ENCODE data around the gene GRK6. TPM values are rescaled to one million over a fixed set of nuclear protein-coding genes. Genes with fewer than 3 reads are reported as not detected.

Gene GRK6
- polyA plus RNA-seq, 3 donors, result 10.8 to 21.5 (median 16.2) TPM

DNA sequence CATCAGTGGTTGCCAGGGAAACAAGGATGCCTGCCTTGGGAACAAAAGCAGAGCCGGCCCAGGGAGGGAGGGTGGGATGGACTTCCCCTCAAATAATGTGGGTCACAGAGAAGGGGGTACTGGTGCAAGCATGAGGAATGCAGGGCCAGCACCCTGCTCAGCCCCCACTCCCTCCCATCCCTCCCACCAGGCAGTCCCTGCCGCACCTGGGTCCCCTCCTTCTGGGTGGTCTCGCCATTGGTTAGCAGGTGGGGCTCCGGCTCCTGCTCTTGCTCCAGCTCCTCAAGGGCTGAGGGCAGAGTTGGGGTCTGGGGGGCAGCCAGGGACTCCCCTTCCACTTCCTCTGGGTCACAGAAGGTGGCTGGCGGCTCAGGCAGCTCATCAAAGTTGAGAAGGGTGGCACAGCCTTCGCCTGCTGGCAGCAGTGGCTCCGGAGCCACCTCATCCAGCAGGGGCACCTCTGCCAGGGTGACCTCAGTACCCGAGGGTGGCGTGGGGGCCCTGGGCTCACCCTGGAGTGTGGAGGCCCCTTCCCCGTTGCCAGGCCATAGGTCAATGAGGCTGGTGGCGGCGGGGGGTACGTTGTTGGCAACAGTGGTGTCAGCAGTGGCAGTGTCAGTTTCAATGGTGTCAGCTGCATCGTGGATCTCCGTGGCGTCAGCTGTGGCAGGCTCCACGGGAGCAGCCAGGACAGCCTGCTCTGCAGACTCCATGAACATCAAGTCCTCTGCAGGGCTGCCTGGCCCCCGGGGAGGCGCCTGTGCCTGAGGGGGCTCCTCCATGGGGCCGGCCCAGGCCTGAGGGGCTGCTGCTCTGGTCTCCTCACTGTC, 31.6 kb downstream of the GRK6 start:
- 83 to 87% (median 85%) methylated on average over 20 of the region's 20 CpGs for WGBS, 3 donors
- H3K27ac ChIP-seq (ENCODE audit: low read depth, low read length), result no peak overlapping the region

DNA sequence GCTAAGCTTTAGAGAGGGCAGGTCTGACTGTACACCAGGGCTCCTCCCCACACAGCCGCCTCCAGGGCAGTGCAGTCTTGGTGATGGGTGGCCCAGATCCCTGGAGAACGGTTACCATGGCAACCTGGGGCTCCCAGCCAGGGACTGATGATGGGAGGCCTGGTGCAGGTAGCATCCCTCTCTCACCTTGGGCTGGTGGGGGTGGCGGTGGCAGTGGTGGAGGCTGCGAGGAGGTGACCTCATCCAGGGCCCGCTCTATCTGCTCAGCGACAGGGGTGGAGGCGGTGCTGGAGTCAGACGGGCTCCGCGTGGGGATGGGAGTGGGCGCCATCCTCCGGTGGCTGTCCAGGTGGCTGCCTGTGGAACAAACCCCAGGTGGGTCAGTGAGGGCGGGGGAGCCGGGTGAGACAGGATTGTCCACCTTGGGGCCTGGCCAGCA, 32.5 kb downstream of the GRK6 start:
- no peak overlapping the region for H3K27ac ChIP-seq (ENCODE audit: low read depth, low read length)
- 83% methylated on average over 12 to 14 of the region's 14 CpGs for WGBS, 3 donors

DNA sequence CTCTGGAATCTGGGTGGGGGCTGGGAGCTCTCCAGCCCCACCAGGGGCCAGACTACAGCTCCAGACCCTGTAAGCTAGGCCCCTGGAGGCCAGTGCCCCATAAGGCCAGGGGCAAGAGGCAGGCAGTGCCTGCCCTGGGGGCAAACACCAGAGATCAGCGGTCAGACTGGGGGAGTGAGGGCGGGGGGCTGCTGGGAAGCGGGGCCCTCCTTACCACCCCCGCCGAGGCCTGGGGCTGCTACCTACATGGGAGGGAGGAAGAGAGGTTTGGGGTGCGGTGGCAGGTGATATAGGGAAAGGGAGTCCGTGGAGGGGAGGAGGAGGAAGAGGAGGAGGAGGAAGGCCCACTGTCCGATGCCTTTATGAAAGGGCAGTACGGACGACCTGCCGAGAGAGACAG, 32.9 kb downstream of the GRK6 start:
- H3K27ac ChIP-seq (ENCODE audit: low read depth, low read length), result no peak overlapping the region
- 87 to 93% (median 92%) methylated on average over 11 of the region's 11 CpGs for WGBS, 3 donors

DNA sequence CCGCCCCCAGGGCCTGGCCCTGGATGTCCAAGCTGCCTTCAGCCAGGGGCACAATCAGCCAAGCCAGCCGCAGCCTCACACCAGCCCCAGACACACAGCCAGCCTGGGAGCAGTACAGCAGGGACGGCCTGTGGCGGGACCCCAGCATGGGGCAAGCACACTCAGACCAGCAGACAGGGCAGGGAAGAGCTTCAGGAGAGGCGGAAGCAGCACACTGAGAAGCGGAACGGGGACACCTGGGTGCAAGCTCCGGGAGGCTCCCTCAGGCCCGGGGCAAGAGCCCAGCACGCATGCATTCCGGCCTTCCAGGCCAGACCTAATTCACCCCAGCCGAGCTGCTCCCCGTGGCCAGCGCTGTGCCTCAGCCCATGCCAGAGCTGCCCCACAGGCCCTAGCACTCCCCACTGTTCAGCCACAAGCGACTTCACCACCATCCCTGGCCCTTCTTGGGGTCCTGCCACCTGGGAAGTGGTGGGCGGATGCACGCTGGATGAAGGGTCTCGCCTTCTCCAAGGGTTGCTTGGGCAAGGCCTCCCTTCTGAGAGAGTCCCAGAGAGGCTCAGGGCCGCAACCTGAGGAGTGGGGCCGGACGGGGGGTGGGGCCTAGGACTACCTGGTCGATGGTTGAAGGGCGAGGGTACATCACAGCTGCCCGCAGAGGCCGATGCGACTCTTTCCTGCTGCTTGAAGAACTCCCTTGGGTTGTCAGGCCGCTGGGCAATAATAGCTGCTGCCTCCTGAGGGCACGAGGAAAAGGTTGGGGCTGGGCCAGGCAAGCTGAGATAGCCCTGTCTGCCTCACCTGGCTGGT, 33.5 kb downstream of the GRK6 start:
- 92 to 93% (median 92%) methylated on average over 23 to 28 of the region's 28 CpGs for WGBS, 3 donors
- H3K27ac ChIP-seq (ENCODE audit: low read depth, low read length), result no peak overlapping the region

DNA sequence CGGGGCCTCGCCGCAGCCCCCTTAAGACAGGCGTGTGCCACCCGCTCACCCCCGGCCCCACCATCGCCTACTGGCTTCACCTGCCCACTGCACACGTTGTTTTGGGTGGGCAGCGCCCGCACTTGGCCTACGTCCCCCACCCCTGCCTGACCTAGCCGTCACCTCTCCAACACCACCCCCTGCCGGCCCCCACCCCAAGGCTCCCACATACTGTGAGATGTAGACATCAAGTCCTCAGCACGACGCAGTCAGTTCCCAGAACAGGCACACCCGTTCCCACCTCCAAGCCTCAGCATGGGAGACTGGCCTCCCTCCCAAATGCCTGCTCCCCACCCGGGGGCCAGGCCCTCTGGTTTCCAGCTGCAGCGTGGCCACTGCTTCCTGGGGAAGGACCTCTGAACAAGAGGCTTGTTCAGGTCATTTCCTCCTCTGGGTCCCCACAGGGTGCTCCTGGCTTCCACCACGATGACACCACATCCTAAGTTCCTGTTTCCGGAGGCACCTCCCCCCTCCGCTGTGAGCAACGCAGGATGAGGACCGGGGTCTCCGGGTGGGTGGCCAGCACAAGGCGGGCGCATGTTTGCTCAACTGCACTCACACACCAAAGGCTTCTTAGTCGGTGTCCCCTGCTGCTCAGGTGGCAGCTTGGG, 35.7 kb downstream of the GRK6 start:
- 49 to 85% (median 52%) methylated on average over 25 to 27 of the region's 27 CpGs for WGBS, 3 donors
- no peak overlapping the region for H3K27ac ChIP-seq (ENCODE audit: low read depth, low read length)

DNA sequence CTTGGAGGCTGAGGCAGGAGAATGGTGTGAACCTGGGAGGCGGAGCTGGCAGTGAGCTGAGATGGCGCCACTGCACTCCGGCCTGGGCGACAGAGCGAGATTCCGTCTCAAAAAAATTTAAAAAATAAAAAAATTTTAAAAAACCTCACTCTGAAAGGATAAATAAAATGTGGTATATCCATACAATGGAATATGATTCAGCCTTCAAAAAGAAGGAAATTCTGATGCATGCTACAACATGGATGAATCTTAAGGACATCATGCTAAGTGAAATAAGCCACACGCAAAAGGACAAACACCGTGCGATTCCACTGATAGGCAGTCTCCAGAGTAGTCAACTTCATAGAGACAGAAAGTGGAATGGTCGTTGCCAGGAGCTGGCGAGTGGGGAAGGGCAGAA, 38.6 kb downstream of the GRK6 start:
- no peak overlapping the region for H3K27ac ChIP-seq (ENCODE audit: low read depth, low read length)
- 94 to 98% (median 98%) methylated on average over 11 of the region's 11 CpGs for WGBS, 3 donors

DNA sequence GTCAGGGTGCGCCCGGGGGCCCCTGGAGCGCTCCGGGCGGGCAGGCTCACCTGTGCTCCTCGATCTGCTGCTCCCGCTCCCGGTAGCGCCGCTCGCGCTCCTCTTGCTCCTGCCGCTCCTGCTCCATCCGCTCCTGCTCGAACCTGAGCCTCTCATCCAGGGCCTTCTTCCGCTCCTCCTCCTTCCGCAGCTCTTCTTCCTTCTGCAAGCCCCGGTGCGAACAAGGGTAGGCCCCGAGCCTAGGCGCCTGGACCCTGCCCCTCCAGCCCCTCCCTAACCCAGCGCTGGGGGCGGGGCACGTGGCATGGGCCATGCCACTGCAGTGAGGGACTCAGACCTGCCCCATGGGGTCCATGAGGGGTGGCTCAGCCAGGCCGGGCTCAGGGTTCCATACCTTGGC, 40.4 kb downstream of the GRK6 start:
- H3K27ac ChIP-seq (ENCODE audit: low read depth, low read length), result no peak overlapping the region
- WGBS, 3 donors, result 91 to 97% (median 93%) methylated on average over 25 of the region's 25 CpGs

DNA sequence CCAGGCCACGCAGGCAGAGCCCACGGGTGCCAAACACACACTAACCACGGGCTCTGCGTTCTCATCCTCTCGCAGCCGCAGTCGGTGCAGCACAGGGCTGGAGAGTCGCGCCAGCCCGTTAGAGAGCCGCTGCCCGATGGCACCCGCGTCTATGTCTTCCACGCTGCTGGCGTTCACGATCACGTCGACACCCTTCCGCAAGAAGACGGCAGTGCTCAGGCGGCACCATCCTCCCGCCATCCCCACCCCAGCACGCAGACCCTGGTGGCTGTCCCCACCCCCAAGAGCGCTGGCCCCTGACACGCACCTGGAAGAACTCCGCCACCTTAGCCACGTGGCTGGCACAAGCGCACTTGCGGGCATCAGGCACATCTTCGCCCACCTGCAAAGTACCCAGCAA, 41.0 kb downstream of the GRK6 start:
- H3K27ac ChIP-seq (ENCODE audit: low read depth, low read length), result no peak overlapping the region

DNA sequence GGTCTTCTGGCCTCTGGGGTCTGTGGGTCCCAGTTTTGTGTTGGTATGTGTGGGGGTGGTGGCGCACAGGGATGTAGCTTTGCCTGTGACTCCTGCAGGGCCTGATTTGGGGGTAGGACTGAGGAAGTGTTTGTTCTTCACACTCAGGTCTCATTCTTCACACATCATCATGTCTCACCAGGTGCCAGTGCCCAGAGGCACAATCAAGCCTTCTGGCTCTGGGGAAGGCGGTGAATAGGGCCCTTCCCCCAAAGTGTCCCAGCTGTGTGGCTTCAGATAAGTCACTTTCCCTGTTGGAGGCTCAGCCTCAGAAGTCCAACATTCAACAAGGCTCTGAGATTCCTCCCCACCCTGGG, 41.8 kb downstream of the GRK6 start:
- H3K27ac ChIP-seq (ENCODE audit: low read depth, low read length), result no peak overlapping the region
- 87 to 96% (median 91%) methylated on average over 2 of the region's 2 CpGs for WGBS, 3 donors

More for the DNA sequence above, 41.0 kb downstream of the GRK6 start:
- 95 to 96% (median 96%) methylated on average over 31 of the region's 31 CpGs for WGBS, 3 donors

DNA sequence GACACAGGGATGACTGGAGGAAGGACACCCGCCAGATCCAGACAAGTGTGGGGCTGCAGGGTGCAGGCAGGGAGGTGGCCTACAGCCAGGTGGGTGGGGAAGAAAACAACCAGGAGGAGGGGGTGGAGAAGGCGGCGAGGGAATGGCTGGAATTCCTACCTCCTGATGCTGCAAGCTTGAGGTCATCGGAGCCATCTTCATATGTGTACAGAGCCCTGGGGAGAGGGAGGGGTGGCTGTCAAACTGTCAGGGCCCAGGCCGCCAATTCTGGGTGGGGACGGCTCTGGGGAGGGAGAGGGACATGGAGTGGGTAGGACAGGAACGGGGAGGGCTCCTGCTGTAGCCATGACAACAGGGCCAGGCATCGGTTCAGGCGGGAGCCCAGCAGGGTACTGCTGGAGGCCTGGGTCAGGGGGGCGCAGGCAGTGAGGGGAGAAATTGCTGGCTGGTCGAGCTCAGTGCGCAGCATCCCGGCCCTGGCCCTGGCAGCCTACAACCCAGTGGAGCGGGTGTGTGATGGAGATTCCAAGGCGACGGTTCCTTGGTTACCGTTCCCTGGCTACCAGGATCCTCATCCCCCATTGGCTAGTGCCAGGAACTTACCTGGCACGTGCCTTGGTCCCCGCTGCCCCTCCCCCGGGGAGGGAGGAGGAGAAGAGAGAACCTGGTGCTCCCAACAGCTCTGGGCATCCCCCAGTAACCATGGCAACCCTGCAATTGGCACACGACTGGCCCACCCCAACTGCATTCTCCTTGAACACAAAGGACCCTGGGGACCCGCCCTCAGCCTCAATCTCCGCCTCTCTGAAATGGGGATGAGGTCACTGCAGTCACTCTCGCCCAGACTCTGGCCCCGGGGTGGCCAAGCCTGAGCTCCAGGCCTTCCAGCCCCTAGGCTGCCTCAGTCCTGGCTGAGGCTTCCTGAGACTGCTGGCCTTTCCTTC, 42.5 kb downstream of the GRK6 start:
- 65 to 75% (median 67%) methylated on average over 24 to 25 of the region's 25 CpGs for WGBS, 3 donors
- H3K27ac ChIP-seq (ENCODE audit: low read depth, low read length), result no peak overlapping the region

DNA sequence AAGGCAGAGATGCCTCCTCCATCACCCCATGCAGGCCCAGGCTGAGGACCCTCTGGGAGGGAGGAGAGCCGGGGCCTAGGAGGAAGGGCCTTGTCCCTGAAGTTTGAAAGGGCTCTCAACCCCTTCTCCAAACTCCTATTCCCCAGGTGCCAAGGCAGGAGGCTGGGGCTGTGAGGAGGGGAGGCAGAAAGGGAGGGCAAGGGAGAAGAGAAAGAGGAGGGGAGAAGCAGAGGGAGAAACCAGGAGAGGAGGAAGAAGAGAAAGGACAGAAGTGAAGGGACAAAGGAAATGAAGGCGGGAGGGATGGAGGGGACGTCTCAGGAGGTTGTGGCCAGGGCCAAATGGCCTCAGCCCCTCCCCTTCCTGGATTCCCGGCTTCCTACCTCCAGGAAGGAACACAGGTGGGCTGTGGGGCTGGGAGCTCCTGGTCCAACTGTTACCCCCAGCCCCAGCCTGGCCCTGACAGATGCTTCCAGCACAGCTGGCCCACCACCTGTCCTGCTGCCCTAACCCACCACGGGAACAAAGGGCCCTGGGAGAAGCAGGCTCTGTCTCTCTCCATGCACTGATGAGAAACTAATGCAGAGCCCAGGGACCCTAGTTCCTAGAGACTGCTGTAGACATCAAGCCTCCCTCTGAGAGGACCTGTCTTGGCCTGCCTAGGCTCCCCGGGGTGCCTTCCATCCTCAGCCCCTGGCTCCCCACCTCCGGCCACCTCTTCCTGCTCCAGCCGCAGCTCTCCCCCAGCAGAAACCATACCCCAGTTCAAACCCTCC, 43.5 kb downstream of the GRK6 start:
- 54 to 76% (median 62%) methylated on average over 8 of the region's 8 CpGs for WGBS, 3 donors
- no peak overlapping the region for H3K27ac ChIP-seq (ENCODE audit: low read depth, low read length)

DNA sequence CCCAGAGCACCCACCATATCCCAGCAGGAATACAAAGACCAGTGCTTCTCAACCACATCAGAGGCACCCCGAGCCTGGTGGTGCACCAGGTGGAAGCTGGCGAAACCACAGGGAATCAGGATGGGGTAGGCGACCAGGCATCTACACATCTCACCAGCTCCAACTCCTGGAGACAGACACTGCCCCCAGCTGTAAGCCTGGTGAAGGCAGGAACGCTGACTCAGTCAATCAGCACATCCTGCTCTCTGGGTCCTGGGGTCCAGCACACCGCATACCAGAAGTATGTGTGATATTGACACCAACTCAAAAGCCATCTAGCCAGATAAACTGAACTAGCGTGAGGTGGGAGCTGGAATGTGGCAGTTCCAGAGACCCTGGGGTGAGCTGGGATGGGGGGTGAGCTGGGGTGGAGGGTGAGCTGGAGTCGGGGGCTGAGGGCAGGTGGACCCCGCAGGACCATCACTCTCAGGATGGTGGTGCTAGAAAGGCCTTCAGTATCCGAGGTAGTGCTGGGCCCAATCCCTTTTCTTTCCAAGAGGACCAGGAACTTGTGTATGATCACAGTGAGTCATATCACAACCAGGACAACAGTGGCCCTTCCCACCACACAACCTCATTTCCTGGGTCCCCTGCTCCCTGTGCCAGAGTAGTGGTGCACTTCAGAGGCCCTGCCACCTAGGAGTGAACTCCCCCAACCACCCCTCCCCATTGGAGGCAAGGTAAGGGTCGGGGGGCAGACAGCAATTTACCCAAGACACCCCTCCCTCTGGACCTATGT, 44.5 kb downstream of the GRK6 start:
- no peak overlapping the region for H3K27ac ChIP-seq (ENCODE audit: low read depth, low read length)

DNA sequence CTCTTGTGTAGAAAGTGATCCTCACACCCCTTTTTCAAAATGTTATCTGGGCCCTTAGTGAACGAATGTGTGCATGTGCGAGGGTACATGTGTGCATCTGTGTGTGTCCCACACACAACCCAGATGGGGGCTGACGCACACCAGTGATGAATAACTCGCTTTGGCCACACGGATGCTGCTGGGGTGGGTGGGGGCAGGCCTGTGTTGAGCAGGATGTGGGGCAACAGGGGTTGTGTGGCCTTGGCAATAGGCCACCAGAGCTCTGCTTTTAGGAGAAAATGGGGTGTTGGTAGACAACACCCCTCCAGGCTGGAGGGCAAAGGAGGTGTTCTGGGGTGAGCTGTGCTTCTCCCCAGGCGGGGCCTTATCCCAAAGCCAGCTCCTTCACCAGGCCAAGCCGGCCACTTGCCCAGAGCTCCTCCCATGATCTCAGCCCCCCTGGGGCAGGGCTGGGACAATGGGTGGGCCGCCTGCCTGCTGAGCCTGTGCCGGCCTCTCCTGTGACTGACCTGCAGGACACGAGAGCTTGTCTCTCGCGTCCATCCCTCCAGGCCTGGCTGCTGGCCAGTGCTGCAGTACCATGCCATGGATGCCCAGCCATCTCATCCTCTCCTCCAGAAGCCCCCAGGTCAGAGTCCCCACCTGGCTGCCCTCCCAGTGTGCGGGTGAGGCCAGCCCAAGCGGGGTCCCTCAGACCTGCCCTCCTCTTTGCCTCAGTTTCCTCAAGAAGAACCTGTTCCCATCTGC, 45.3 kb downstream of the GRK6 start:
- no peak overlapping the region for H3K27ac ChIP-seq (ENCODE audit: low read depth, low read length)
- 43 to 78% (median 45%) methylated on average over 14 of the region's 14 CpGs for WGBS, 3 donors

More for the DNA sequence above, 44.5 kb downstream of the GRK6 start:
- 75 to 82% (median 79%) methylated on average over 10 of the region's 10 CpGs for WGBS, 3 donors

DNA sequence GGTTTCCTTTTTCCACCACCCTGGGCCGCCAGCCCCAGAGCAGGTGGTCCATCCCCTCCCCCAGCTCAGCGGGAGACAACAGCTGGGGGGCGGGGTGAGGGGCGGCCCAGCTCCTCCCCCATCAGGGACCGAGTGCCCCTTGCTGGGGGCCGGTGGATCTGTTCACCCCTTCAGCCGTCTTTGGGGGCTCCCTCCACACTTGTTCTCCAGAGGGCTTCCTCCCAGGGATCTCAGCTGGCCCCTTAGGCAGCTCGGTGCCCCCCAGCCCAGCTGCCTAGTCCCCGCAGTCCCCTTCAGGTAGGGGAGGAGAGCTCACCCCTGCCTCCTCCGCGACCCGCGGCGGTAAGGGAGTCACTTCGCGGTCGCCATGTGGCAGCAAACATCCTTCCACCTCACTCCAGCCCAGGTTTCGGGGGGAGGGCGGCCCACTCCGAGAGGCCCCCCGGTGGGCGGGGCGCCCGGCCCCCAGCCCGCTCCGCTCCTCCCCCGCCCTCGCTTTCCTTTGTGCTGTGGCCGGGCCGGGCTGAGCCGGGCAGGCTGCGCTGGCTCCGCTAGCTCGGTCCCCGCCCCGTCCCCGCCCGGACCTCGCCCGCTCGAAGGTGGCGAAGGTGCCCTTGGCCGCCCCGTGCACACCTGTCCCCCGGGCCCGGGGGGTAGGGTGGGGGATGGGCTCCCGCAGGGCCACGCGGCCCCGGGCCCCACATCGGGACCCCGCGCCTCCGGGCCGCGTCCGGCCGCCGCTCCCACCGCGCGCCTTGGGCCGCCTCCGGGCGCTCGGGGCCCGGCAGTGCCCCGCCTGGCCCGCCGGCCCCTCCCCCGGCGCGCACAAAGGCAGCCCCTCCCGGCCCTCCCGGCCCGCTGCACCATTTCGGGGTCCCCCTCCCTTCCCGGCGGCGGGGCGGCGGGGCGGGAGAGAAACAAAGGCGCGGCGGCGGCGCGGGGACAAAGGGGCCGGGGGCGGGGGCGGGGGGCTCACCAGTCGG, 46.3 kb downstream of the GRK6 start:
- WGBS, 3 donors, result 1 to 4% (median 1%) methylated on average over 40 to 89 of the region's 93 CpGs
- H3K27ac ChIP-seq (ENCODE audit: low read depth, low read length), result no peak overlapping the region

DNA sequence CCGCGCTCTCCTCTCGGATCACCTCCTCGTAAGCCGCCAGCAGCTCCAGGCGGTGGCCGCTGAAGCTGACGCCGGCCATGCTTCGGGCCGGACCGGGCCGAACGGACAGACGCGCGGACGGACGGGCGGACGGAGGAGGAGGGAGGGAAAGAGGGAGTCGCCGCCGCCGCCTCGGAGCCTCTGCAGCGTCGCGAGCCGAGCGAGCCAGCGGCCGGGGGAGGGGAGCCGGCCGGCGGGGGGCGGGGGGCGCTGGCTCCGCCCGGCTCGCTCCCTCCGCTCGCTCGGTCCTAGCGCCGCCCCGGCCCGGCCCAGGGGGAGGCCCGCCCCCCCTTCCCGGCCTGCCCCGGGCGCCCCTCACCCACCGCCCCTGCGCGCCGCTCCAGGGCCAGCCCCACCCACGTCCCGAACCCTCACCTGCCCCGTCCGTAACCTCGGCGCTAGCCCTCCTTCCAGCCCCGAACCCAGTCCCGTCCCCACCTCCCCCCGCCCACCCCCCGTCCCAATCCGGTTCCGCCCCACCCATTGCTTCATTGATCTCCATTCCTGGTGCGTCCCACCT, 47.0 kb downstream of the GRK6 start, which contains the start of gene DBN1:
DBN1 (minus strand) TSS at position 192 of the 559 bp plus-strand sequence; CDS start at position 79, 113 bp downstream.
- H3K27ac ChIP-seq (ENCODE audit: low read depth, low read length), result no peak within 1 kb of the TSS

More for the DNA sequence above, 47.0 kb downstream of the GRK6 start, which contains the start of gene DBN1:
- 1 to 3% (median 3%) methylated on average over 23 to 68 of the region's 69 CpGs for WGBS, 3 donors
